ENCODE results near the gene UBE4B.

DNA sequence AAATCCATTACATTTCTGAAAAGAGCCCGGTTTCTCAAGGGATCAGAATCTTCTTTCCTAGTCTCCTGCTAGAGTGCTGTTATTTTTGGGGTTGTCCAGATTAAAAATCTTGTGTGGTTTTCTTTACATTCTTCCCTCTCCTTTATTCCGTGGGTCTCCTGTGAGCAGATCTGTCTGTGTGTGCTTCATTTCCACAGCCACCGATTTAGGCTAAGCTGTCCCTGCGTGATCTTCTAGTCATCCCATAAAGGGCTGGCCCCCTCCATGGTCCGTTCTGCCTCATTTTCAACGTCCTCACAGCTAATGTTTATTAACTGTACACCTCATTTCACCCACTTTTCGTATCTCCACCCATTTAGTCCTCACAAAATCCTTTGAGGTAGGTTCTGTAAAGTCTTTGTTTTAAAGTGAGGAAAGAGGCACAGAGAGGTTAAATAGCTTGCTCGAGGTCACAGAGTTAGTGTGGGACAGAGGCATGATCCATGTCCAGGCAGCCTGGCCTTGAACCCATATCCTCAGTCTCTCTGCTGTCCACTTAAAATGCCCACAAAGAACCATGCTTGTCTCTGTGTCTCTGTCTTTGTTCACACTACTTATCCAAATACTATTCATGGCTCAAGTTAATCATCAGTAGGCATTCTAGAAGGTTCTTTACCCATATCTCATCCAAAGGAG lies 139.4 kb downstream of the UBE4B start:
- no peak for TF ChIP-seq POLR2A (IDR thresholded peaks at IDR 0.05)
- TF ChIP-seq, protein P1, sequence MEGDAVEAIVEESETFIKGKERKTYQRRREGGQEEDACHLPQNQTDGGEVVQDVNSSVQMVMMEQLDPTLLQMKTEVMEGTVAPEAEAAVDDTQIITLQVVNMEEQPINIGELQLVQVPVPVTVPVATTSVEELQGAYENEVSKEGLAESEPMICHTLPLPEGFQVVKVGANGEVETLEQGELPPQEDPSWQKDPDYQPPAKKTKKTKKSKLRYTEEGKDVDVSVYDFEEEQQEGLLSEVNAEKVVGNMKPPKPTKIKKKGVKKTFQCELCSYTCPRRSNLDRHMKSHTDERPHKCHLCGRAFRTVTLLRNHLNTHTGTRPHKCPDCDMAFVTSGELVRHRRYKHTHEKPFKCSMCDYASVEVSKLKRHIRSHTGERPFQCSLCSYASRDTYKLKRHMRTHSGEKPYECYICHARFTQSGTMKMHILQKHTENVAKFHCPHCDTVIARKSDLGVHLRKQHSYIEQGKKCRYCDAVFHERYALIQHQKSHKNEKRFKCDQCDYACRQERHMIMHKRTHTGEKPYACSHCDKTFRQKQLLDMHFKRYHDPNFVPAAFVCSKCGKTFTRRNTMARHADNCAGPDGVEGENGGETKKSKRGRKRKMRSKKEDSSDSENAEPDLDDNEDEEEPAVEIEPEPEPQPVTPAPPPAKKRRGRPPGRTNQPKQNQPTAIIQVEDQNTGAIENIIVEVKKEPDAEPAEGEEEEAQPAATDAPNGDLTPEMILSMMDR (IDR thresholded peaks at IDR 0.05) = no peak
- no peak for TF ChIP-seq POLR2AphosphoS5 (IDR thresholded peaks at IDR 0.05)
- no peak for TF ChIP-seq EP300 (IDR thresholded peaks at IDR 0.05)

Data from sigmoid colon (tissue), 4 donors.